22Rv1 (cell line): Measurements from ENCODE around the gene LINC01488.

Experiments
- H3K27ac ChIP-seq: fragments of 450-650 bp; 2 replicates; pipeline ENCODE4 v1.5.1; 2017
- ZFX ChIP-seq: fragments of 450-650 bp; IDR thresholded peaks from 2 replicates; pipeline ENCODE4 v1.6.1; 2017; ENCODE audit warnings: antibody characterized with exemption, borderline replicate concordance
- TF ChIP-seq, protein P1 (sequence below): fragments of 450-650 bp; IDR thresholded peaks from 2 replicates; pipeline ENCODE4 v1.5.1; 2017; ENCODE audit warnings: mild to moderate bottlenecking

The LINC01488 gene

GRCh38 chr11:69465236-69466000 lies 16.0 kb upstream of the LINC01488 start:
- H3K27ac ChIP-seq: no peak overlapping the region

GRCh38 chr11:69466039-69466438 lies 15.4 kb upstream of the LINC01488 start:
- H3K27ac ChIP-seq: no peak overlapping the region
- no peak for TF ChIP-seq ZFX
- TF ChIP-seq, protein P1, sequence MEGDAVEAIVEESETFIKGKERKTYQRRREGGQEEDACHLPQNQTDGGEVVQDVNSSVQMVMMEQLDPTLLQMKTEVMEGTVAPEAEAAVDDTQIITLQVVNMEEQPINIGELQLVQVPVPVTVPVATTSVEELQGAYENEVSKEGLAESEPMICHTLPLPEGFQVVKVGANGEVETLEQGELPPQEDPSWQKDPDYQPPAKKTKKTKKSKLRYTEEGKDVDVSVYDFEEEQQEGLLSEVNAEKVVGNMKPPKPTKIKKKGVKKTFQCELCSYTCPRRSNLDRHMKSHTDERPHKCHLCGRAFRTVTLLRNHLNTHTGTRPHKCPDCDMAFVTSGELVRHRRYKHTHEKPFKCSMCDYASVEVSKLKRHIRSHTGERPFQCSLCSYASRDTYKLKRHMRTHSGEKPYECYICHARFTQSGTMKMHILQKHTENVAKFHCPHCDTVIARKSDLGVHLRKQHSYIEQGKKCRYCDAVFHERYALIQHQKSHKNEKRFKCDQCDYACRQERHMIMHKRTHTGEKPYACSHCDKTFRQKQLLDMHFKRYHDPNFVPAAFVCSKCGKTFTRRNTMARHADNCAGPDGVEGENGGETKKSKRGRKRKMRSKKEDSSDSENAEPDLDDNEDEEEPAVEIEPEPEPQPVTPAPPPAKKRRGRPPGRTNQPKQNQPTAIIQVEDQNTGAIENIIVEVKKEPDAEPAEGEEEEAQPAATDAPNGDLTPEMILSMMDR: no peak

More at GRCh38 chr11:69465236-69466000, 16.0 kb upstream of the LINC01488 start:
- TF ChIP-seq, protein P1: no peak
- TF ChIP-seq ZFX: no peak

DNA sequence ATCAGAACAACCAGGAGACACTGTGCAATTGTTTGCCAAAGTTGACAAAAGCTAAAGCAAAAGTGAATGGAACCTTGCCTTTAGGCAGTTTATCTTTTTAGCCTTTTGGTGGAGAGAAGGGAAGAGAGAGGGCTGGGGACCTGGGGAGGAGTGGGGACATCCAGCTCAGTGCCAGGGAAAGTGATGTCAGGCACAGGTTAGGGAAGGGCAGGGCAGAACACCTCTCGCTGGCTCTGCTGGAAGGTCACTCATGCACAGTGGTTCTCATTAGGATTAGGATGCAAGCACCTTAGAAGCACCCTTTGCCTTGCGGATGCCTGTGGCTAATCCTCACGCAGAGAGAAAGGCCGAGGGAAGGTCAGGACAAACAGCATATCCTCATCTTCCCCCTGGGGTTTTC lies 14.3 kb upstream of the LINC01488 start:
- TF ChIP-seq, protein P1: no peak
- no peak for TF ChIP-seq ZFX
- H3K27ac ChIP-seq: no peak overlapping the region

GRCh38 chr11:69467646-69468045 lies 13.8 kb upstream of the LINC01488 start:
- H3K27ac ChIP-seq: no peak overlapping the region
- TF ChIP-seq ZFX: no peak
- TF ChIP-seq, protein P1: no peak

- TF ChIP-seq ZFX: no peak
- TF ChIP-seq, protein P1: no peak
These were observed 13.2 kb upstream of the LINC01488 start for GRCh38 chr11:69468221-69468620.

GRCh38 chr11:69468911-69469885 lies 12.3 kb upstream of the LINC01488 start:
- TF ChIP-seq ZFX: no peak
- TF ChIP-seq, protein P1: no peak
- H3K27ac ChIP-seq: no peak overlapping the region

More at GRCh38 chr11:69468221-69468620, 13.2 kb upstream of the LINC01488 start:
- no peak overlapping the region for H3K27ac ChIP-seq

GRCh38 chr11:69470301-69470700 lies 11.2 kb upstream of the LINC01488 start:
- no peak overlapping the region for H3K27ac ChIP-seq
- no peak for TF ChIP-seq ZFX
- TF ChIP-seq, protein P1: no peak
